Renal cortex interstitium (tissue), 11 donors: ENCODE results near the gene TMCC2. TPM values are rescaled to one million over a fixed set of nuclear protein-coding genes. Genes with fewer than 3 reads are reported as not detected.
"Not testable (repeated sequence)": the region's sequence is repeated elsewhere in the genome, so short reads cannot be mapped to it uniquely, and the experiment has no call there.

Experiments used
- DNase-seq, 11 donors: peaks; one replicate each; pipeline ENCODE4 v3.0.0-alpha.2; 2013; ENCODE audit warnings: low read depth in 9 of 11, low spot score in 4 of 11; ENCODE audit errors: extremely low read depth in 1 of 11
- polyA plus RNA-seq, 3 donors: library from polyadenylated mRNA; unstranded; fragments of 120-200 nt; gene quantifications; one replicate each; pipeline ENCODE4 v1.2.1, GENCODE V29; 2013; ENCODE audit not compliant: insufficient read length in 3 of 3

TMCC2 gene
- polyA plus RNA-seq, 3 donors = 7.2 to 8.7 (median 7.9) TPM

DNA sequence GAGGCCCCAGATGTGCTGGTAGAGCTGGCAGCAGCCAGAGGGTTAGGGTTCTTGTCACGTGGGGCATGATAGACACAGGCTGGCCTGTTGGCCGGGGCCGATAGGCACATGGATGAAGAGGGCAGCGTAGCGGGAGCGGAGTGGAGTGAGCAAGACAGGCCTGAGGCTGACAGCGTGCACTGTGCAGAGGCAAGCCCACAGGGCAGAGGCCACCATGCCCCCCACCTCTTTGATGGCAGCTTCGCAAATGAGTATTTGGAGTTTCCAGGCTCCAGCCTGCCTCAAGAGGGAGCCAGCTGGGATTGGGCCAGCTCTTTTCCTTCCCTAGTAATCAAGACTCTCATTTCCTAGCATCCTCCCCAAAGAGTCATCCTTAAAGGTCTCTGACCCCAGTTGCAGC is 43.5 kb downstream of the TMCC2 start:
- DNase-seq = no peak

DNA sequence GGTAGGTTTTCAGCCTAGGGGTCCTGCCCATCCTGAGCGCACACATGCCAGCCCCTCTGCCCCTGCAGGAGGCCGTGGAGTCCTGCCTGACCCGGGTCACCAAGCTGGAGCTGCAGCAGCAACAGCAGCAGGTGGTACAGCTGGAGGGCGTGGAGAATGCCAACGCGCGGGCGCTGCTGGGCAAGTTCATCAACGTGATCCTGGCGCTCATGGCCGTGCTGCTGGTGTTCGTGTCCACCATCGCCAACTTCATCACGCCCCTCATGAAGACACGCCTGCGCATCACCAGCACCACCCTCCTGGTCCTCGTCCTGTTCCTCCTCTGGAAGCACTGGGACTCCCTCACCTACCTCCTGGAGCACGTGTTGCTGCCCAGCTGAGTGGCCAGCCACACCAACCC is 44.0 kb downstream of the TMCC2 start:
- DNase-seq = no peak

DNA sequence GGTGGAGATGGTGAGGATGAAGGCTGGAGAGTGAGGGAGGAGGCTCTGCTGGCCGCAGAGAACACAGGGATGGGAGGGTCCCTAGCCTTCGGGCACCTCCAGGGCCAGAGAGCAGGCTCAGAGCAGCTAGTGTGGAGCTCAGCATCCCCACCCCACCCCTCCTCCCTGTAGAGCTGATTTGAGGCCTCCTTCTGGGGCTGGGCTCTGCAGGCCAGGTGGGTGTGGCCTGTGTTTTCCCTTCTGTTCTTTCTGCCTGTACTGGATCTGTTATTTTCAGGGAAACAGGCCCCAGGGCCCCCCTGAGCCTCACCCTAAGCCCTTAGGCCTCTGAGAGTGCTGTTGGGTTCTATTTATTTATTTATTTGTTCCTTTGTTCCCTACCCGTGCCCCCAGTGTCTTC is 44.8 kb downstream of the TMCC2 start:
- DNase-seq = no peak

DNA sequence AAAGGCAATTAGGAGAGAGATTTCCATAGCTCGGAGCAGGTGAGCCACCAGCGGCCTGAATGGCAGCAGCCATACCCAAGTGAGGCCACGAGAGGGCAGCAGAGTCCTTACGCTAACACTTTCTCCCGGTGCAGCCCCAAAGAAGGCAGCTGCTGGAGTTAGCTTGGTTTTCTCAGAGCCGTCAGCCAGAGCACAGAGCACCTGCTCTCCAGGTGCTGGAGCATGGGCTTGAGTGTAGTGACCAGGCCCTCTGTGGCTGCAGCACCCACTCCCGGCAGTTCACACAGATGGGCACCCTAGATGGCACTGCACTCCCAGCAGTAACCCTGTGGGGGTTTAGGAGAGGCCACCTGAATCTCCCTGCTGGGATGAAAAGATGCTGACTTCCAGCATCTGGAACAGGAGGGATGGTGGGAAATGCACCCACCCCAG is 45.8 kb downstream of the TMCC2 start:
- DNase-seq = peak in 9 of 11 donors; percentile 63 to 80 (median 73)

DNA sequence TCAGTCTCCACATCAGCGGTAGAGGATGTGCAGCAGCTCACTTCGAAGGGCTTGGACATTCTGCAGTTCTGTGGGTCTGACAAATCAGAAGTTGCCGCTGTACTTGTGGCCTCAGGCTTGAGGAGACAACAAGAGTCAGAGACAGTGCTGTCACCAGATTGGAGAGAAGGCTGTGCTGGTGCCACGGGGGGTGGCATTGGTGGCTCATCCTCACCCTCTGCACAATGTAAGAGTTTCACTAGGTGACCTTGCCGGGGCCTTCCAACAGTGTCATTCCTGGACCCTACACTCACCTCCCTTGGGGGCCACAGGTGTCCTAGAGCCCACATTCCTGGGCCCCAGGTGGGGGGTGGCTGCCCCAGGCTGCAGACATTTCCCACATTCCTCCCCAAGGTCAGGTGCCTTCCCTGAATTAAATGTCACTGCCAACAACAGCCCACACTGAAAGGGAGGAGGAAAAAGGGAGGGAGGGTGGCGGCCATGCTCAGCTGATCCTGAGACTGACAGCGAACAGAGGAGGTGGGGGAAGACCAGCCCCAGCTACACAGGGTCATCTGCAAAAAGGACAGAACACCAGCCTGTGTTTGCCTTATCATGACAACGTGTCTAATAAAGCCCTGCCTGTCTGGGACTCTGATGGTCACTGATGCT is 46.4 kb downstream of the TMCC2 start:
- peak in 3 of 11 donors; percentile 51 to 57 (median 57) for DNase-seq

DNA sequence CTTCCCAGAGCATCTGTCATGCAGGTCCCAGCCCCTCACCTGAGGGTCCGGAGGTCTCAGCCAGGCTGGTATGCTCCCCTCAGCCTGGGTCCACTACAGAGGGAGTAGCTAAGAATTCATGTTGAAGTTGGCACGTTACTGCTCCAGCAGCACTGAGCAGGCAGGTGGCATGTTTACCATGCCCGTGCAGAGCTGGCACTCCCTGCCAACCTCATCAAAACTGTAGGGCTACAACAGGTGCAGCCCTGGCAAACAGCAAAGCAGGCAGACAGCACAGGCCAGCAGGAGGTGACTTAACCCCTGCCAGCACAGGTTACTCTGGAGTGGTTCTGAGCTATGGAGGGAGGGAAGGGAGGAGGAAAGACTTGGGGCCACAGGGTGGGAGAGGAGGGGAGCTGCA is 47.4 kb downstream of the TMCC2 start:
- DNase-seq = no peak

DNA sequence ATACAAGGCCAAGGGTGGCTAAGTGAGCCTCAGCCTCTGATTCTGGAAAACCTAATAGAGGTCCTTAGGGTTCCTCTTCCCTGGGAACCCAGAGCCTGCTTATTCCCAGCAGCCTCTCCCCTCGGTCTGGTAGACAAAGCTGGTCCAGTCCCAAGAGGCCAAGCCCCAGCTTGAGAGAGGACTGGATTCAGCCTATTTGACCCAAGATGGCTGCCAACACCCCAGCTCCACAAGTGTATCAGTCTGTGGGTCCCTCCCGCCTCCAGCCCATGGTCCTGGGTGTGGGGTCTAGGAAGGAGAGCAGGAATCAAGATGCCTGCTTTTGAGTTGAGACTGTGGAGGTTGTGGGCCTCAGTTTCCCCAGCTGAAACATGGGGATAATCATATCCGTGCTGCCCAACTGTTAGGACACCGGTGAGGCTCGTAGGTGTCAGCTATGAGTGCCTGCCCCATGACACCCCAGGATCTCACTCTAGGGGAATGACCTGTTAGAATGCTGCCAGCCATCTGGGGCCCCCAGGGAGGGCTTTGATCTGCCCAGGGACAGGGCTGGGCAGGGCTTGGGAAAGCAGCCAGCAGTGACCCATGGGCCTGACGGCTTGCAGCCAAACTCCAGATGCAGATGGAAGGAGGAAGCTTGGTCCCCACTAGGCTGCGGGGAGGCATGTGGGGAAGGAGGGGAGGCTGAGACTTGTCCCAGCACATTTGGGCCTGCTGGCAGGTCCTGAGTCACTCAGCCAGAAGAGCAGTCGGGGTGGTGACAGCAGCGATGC is 48.4 kb downstream of the TMCC2 start:
- DNase-seq = no peak

DNA sequence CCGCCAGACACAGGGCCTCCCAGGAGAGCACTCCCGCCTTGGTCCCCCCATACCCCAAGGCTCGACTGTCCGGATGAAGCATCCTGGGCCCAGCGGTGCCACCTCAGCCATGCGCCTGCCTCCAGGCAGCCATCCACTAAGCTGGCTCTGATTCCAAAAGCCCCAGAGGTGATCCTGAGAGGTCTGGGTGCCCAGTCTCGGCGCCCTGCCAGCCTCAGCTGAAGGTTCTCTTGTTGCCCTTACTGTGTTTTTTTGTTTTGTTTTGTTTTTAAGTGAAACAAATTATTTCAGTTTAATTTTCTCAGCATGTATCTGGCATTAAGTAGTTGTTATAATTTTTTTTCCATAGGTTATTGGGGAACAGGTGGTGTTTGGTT is 48.9 kb downstream of the TMCC2 start:
- DNase-seq = no peak

DNA sequence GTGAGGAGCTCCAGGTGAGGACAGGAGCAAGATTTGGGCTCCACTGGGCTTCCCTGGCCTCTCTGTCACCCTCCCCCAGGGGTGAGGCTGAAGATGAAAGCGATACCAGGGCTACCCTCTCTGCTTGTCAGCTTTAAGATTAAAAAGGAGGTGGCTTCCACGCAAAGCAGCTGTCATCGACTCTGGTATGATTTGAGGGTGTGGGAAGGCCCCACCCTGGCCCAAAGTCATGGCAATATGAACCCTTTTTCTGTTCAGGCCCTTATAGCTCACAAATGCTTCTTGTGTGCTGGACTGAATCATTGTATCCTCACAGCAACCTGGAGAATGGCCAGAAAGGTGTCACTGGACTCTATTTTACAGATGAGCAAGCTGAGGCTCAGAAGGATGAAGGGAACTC is 52.2 kb downstream of the TMCC2 start:
- DNase-seq = no peak

DNA sequence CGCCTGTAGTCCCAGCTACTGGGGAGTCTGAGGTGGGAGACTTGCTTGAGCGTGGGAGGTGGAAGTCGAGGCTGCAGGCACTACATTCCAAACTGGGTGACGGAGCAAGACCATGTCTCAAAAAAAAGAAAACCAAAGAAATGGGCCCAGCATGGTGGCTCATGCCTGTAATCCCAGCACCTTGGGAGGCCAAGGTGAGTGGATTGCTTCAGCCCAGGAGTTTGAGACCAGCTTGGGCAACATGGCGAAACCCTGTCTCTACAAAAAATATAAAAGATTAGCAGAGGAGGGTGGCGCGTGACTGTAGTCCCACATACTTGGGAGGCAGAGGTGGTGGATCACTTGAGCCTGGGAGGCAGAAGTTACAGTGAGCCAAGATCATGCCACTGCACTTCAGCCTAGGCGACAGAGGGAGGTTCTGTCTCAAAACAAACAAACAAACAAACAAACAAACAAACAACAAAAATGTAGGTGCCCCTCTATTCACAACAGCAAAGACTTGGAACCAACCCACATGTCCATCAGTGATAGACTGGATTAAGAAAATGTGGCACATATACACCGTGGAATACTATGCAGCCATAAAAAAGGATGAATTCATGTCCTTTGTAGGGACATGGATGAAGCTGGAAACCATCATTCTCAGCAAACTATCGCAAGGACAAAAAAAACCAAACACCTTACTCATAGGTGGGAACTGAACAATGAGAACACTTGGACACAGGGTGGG is 53.1 kb downstream of the TMCC2 start:
- not testable (repeated sequence) for DNase-seq

DNA sequence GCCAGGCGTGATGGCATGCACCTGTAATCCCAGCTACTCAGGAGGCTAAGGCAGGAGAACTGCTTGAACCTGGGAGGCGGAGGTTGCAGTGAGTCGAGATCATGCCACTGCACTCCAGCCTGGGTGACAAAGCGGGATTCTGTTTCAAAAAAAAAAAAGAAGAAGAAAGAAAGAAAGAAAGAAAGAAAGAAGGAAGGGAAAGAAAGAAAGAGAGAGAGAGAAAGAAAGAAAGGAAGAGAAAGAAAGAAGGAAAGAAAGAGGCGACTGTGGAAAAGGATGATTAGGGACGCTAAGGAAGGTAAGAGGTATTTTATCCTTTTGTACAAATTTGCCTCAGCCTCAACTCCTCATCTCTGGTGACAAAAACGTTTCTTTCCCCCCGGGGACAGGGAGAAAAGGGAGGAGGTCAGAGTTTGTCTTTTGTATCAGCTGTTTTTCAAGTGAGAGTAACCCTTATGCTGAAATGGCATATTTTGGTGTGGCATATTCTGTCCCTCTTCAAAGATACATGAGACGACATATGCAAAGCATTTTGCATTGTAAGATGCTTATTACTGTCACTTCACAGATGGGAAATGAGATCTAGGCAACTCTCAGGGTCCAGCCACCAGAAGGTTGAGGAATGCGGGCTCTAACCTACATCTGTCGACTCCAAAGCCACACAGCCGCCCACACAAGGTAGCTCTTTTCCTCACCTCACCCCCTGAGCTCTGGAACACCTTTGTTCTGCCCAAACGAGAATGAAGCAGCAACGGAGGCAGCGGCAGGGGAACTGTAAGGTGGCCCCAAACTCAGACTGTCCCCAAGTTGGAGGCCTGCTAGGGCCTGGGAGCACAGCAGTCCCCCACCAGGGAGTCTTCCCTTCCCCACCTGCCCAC is 55.8 kb downstream of the TMCC2 start:
- DNase-seq = no peak

DNA sequence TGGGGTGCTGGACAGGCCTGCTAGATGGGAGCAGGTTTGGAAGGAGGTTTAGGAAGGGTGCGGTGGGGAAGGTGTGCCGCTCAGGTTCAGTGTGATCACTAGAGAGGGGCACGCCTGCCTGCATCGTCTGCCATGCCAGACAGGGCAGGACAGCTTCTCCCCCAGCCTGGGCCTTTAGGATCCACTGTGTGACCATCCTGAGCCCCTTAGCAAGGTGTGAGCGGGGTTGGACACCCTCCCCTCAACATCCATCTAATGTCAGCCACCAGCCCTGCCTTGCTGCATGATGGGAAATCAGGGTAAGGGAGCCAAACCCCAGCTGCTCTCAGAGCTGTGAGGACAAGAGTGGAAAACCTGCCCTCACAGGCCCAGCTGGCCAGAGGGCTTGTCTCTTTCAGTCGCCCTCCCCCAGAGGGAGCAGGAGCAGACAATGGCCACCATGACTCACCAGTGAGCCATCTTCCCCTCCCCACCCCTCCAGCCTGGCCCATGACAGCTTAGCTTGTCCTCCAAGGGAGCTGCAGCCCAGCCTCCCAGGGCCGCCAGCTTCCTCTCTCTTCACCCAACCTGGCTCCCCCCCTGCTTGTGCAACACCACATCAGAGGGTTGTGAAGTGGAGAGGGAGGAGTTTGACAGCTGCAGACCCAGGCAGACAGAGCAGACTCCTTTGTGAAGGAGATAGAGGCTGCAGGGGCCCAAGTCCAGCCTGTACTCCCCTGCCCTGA is 56.8 kb downstream of the TMCC2 start:
- DNase-seq = no peak

DNA sequence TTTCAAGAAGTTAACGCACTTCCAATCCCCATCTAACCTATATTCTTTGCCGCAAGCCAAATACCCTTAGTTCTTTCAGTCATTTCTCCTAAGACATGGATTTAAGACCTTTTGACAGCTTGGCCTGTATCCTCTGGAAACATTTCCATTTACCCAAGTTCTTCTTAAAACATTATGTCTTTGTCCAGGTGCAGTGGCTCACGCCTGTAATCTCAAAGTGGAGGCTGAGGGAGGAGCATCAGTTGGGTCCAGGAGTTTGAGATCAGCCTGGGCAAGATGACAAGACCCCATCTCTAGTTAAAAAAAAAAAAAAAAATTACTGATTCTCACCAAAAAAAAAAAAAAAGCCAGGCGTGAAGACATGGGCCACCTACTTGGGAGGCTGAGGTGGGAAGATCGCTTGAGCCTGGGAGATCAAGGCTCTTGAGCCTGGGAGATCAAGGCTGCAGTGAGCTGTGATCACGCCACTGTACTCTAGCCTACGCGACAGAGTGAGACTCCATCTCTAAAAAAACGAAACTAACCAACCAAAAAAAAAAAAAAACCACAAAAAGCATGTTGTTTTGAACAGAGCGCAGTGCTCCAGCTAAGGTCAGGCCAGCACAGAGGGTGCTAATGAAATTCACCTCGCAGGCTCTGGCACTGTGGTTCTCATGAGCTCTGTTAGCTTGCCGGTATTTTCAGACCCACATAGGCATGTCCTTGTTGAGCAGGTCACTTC is 57.8 kb downstream of the TMCC2 start:
- DNase-seq = no peak

DNA sequence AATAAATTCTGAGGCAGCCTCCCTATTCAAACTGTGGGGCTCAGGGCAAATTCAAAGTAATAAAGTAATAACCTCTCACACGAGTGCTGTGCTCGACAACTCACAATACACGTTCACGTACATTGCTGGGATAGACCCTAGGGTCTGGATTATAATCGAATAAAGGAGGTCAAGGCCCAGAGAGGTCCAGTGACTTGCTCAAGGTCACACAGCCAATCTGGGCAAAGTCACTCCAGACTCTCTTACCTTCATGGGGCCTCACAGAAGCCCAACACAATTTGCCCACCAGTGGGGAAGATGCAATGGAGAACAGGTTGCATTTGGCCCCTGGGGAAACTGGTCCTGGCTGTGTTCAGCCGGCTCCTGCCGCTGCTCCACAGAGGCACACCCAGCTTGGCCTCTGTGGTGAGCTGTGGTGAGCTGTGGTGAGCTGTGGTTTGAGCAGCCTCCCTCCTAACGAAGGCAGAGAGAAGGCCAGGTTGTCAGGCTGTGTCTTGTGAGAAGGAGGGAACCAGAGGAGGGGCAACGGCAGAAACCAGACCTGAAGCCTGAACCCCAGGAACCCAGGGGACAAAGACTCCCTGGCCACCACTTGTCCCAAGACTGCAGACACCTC is 58.7 kb downstream of the TMCC2 start:
- no peak for DNase-seq

DNA sequence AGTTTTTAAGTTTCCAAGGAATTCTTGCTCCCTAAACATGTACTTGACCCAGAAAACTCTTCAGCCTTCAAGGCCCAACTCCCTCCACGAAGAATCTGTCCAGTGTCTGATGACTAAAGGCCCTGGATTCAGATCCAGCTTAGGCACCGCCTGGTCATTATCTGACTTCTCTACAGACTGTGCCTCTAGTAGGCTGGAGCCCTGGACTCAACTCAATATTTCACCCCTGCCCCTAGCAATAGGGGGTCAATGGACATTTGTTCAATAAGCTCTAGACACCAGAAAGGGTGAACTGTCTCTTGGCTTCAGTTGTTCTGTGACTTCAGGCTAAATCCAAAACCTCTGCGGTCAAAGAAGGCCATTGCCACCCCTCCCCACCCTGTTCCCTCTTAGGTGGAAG is 59.3 kb downstream of the TMCC2 start:
- DNase-seq = no peak

DNA sequence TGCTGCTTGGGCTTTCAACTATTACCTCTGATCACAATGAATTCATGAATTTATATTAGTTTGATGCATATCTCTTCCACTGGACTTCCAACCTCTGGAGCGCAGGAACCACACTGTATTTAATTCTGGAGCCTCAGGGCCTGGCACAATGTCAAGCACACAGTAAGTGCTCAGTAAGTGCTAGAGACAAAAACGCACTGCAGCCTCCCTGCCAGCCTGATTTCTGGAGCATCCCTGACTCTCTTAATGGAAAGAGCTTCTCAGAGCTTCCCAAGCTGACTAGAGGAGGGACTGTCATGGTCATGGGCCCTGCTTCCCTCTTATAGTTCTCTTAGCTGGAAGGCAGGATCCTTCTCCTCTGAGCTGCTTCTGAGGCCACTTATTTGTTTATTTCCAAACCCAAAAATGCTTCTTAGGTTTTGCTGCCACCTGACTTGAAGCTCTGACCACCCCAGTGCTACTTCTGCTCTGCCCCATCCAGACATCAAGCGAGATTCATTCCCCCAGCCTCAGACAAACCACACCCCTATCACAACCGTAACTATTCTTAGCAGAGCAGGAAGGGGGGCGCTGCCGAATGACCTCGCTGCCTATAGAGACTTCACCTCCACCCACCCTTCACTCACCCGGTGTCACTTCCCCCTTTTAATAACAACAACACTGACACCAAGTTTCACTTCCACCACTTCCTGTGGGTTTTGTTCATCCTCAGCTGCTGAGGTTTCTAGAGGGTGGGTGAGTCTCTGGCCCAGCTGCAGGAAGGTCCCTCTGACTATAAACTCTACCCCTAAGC is 60.2 kb downstream of the TMCC2 start:
- no peak for DNase-seq

DNA sequence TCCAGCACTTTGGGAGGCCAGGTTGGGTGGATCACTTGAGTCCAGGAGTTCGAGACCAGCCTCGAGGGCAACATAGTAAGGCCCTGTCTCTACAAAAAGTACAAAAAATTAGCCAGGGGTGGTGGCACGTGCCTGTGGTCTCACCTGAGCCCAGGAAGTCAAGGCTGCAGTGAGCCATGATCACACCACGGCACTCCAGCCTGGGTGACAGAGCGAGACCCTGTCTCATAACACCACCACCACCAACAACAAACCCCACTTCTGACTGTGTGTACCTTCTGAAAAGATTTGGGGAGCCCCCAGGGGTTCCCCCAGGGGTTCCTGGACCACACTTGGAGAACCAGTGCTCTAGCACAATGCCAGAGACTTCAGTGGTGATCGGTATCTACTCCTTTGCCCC is 63.9 kb downstream of the TMCC2 start:
- DNase-seq = no peak
